Lung (tissue), 12 donors: ENCODE data around the gene NRSN2. TPM values are rescaled to one million over a fixed set of nuclear protein-coding genes. Genes with fewer than 3 reads are reported as not detected.

Source experiments
- ATAC-seq: fragments of 200-7000 bp; cut with Tn5 transposase; one replicate; pipeline ENCODE4 v1.9.1; 2020; ENCODE audit warnings: moderate number of reproducible peaks; ENCODE audit not compliant: insufficient read depth, low FRiP score
- DNase-seq, 3 donors: peaks; one replicate each; pipeline ENCODE4 v3.0.0-alpha.2; 2013 to 2017
- H3K27ac ChIP-seq, 2 donors: one replicate each; pipeline ENCODE4 v1.5.1; 2013; ENCODE audit warnings: mild to moderate bottlenecking in 2 of 2, moderate library complexity in 2 of 2, control low read depth in 1 of 2, inconsistent platforms in 1 of 2, low read depth in 1 of 2, low read length in 1 of 2
- H3K27me3 ChIP-seq, 3 donors: one replicate each; pipeline ENCODE4 v1.5.1; 2013; ENCODE audit warnings: low read length in 2 of 3; ENCODE audit not compliant: control insufficient read depth in 3 of 3, insufficient read depth in 3 of 3
- H3K36me3 ChIP-seq, 4 donors: one replicate each; pipeline ENCODE4 v1.5.1; 2013; ENCODE audit warnings: low read length in 4 of 4, mild to moderate bottlenecking in 1 of 4, moderate library complexity in 1 of 4; ENCODE audit not compliant: control insufficient read depth in 4 of 4, insufficient read depth in 4 of 4
- H3K4me1 ChIP-seq, 5 donors: one replicate each; pipeline ENCODE4 v1.5.1; 2013; ENCODE audit warnings: low read length in 5 of 5, mild to moderate bottlenecking in 2 of 5, moderate library complexity in 1 of 5; ENCODE audit not compliant: control insufficient read depth in 5 of 5, insufficient read depth in 5 of 5
- H3K4me3 ChIP-seq: one replicate; pipeline ENCODE4 v1.5.1; 2013; ENCODE audit warnings: mild to moderate bottlenecking, control low read depth, moderate library complexity
- H3K9ac ChIP-seq, 2 donors: one replicate each; pipeline ENCODE4 v1.5.1; 2013; ENCODE audit warnings: low read length in 2 of 2, control low read depth in 1 of 2; ENCODE audit not compliant: insufficient read depth in 1 of 2
- H3K9me3 ChIP-seq, 4 donors: one replicate each; pipeline ENCODE4 v1.5.1; 2013; ENCODE audit warnings: low read length in 3 of 4, mild to moderate bottlenecking in 1 of 4, moderate library complexity in 1 of 4; ENCODE audit not compliant: control insufficient read depth in 4 of 4, insufficient read depth in 3 of 4
- WGBS, 2 donors: extraction: QIAGEN DNeasy Blood & Tissue Kit; methylation state at CpG; one replicate each; pipeline ENCODE4 v1.1.7; 2013; 5-methylcytosine and 5-hydroxymethylcytosine counted together
- polyA plus RNA-seq, 2 donors: library from polyadenylated mRNA; stranded (reverse); fragments of 200-250 nt; gene quantifications; one replicate each; pipeline ENCODE4 v1.2.1, GENCODE V29; 2013
- total RNA-seq, 2 donors: library from RNA; depleted of rRNA in 1 of 2; stranded (reverse); fragments of >200 nt in 1 of 2; gene quantifications; one replicate each; pipeline ENCODE4 v1.2.1, GENCODE V29; 2014 to 2021
- TF ChIP-seq, protein P1 (sequence below): IDR thresholded peaks from 2 replicates; pipeline ENCODE4 v1.5.1; 2012; ENCODE audit warnings: mild to moderate bottlenecking; ENCODE audit errors: control extremely low read depth, extremely low read depth
- donor health status: control.
- donor health status: control.
- donor health status: Bipolar disorder and iron deficiency.
- donor health status: healthy.
- donor health status: DM: yes; HTN: yes; CAD: no.

The NRSN2 gene
- total and polyA plus RNA-seq, 4 donors = 15.3 to 43.7 (median 28.6) TPM

DNA sequence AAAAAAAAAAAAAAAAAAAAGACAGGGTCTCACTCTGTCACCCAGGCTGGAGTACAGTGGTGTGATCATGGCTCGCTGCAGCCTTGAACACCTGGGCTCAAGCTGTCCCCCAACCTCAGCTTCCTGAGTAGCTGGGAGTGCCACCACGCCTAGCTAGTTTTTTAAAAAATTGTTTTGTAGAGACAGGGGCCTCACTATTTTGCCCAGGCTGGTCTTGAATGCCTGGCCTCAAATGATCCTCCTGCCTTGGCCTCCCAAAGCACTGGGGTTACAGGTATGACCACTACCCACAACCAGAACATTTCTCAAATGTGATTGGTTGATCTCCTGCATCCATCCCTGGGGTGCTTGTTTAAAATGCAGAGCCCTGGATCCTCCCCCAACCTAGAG, 55.6 kb downstream of the NRSN2 start:
- TF ChIP-seq, protein P1, sequence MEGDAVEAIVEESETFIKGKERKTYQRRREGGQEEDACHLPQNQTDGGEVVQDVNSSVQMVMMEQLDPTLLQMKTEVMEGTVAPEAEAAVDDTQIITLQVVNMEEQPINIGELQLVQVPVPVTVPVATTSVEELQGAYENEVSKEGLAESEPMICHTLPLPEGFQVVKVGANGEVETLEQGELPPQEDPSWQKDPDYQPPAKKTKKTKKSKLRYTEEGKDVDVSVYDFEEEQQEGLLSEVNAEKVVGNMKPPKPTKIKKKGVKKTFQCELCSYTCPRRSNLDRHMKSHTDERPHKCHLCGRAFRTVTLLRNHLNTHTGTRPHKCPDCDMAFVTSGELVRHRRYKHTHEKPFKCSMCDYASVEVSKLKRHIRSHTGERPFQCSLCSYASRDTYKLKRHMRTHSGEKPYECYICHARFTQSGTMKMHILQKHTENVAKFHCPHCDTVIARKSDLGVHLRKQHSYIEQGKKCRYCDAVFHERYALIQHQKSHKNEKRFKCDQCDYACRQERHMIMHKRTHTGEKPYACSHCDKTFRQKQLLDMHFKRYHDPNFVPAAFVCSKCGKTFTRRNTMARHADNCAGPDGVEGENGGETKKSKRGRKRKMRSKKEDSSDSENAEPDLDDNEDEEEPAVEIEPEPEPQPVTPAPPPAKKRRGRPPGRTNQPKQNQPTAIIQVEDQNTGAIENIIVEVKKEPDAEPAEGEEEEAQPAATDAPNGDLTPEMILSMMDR = no peak
- peaks cover 0 to 2% (median 0%) of the 10 kb centered on the region in 4 donors for H3K36me3 ChIP-seq
- H3K4me1 ChIP-seq = peaks cover 0 to 6% (median 0%) of the 10 kb centered on the region in 5 donors
- no peak overlapping the region for H3K4me3 ChIP-seq
- H3K27ac ChIP-seq = no peak overlapping the region
- no peak overlapping the region for H3K9ac ChIP-seq
- no peaks in the 10 kb centered on the region for H3K9me3 ChIP-seq
- no peak for DNase-seq
- ATAC-seq = no peak
- H3K27me3 ChIP-seq = no peaks in the 10 kb centered on the region
- 86 to 88% methylated on average over 2 of the region's 2 CpGs for WGBS, 2 donors

DNA sequence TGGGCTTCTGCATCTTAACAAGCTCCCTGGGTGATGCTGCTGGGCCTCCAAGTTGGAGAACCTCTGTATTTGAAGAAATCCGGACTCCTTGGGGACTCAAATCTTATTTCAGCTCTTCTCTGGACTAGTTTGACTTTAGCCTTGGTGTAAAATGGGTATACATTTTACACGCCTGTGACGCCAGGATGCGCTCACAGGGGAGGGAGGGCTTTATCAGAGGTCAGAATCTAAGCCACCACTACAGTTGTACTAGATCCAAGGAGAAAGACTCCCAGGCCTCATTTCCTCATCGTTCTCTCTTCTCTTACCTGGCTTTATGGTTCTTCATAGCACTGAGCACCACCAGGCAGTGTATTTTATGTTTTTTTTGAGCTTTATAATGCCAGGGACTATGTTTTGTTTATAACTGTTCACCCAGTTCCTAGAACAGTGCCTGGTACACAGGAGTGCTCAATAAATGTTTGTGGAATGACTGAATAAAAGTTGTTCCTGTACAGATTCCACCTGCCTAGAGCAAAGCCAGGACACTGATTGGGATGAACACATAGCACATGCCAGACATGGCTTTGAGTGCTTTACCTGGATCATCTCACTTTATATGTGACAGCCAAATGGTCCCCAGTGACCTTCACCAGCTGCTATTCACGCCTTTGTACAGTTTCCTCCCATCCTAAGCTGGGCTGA, 56.1 kb downstream of the NRSN2 start:
- ATAC-seq (no peak), DNase-seq (no peak)
- Histone ChIP-seq H3K4me3 (no peak overlapping the region), H3K27ac (no peak overlapping the region), H3K27me3 (no peaks in the 10 kb centered on the region), H3K9me3 (no peaks in the 10 kb centered on the region), H3K36me3 (no peaks in the 10 kb centered on the region), H3K9ac (no peak overlapping the region), H3K4me1 (peaks cover 0 to 7% (median 0%) of the 10 kb centered on the region in 5 donors)
- TF ChIP-seq, protein P1 = no peak
- WGBS, 2 donors = 91 to 96% methylated on average over 6 of the region's 6 CpGs

DNA sequence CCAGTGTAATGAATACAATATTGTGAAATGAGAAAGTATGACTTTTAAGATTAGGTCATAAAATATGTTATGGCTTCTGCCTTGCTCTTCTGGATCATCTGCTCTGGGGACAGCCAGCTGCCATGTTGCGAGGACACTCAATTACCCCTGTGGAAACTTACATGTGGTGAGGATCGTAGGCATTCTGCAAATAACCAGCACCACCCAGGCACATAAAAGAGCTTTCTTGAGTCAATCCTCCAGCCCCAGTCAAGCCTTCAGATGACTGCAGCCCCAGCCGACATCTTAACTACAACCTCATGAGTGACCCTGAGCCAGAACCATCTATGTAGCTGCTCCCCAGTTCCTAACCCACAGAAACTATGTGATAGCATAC, 56.7 kb downstream of the NRSN2 start:
- H3K4me1 ChIP-seq = peaks cover 0 to 7% (median 0%) of the 10 kb centered on the region in 5 donors
- DNase-seq = no peak
- 97 to 98% methylated on average over 3 of the region's 3 CpGs for WGBS, 2 donors
- no peak overlapping the region for H3K27ac ChIP-seq
- no peaks in the 10 kb centered on the region for H3K36me3 ChIP-seq
- no peaks in the 10 kb centered on the region for H3K9me3 ChIP-seq
- no peak overlapping the region for H3K4me3 ChIP-seq
- no peaks in the 10 kb centered on the region for H3K27me3 ChIP-seq
- no peak overlapping the region for H3K9ac ChIP-seq
- TF ChIP-seq, protein P1 = no peak
- ATAC-seq = no peak

DNA sequence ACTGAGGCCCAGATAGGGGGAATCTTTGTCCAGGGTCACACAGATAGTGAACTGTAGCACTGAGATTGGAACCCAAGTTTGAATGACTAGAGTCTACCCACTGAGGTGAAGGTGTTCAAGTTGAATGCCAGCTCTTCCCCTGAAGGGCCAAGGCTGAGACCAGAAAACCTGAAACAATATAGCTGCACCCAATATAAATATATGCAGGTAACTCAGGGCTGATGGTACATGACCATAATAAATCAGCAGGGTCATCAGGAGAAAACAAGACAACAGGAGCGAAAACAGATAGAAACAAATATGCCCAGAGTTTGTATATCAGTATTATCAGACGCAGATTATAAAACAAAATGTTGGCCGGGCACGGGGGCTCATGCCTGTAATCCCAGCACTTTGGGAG, 57.2 kb downstream of the NRSN2 start:
- H3K27me3 ChIP-seq = no peaks in the 10 kb centered on the region
- H3K4me1 ChIP-seq = peaks cover 0 to 12% (median 4%) of the 10 kb centered on the region in 5 donors
- 83 to 96% methylated on average over 4 of the region's 4 CpGs for WGBS, 2 donors
- no peak overlapping the region for H3K27ac ChIP-seq
- H3K4me3 ChIP-seq = no peak overlapping the region
- H3K9me3 ChIP-seq = no peaks in the 10 kb centered on the region
- H3K9ac ChIP-seq = no peak overlapping the region
- DNase-seq (no peak), ATAC-seq (no peak)
- TF ChIP-seq, protein P1 = no peak
- H3K36me3 ChIP-seq = no peaks in the 10 kb centered on the region
